Stimulated activated effector memory CD8-positive, alpha-beta T cell treated with anti-CD3 and anti-CD28 coated beads, Interleukin-12 subunit alpha, Interleukin-12 subunit beta, amount 100 ng/mL, for 72 hours (primary cell): ENCODE results near the gene EPN2.

Experiments
- ATAC-seq: fragments of 150-1000 bp; cut with Tn5 transposase; 2 replicates; pipeline ENCODE4 v1.10.0; 2021
- DNase-seq, 2 donors: peaks; one replicate each; pipeline ENCODE4 v3.0.0; 2021 to 2022; ENCODE audit warnings: low spot score in 2 of 2
- H3K27ac Mint-ChIP-seq: one replicate; pipeline ENCODE4 v1.8.0; 2022; ENCODE audit warnings: mild to moderate bottlenecking, mixed read lengths
- H3K36me3 Mint-ChIP-seq: one replicate; pipeline ENCODE4 v1.8.0; 2022; ENCODE audit warnings: mild to moderate bottlenecking, mixed read lengths
- H3K4me1 Mint-ChIP-seq: one replicate; pipeline ENCODE4 v1.8.0; 2022; ENCODE audit warnings: mixed read lengths
- H3K4me3 Mint-ChIP-seq: one replicate; pipeline ENCODE4 v1.8.0; 2022; ENCODE audit warnings: mild to moderate bottlenecking, mixed read lengths
- H3K9me3 Mint-ChIP-seq: one replicate; pipeline ENCODE4 v1.8.0; 2022; ENCODE audit warnings: mixed read lengths

EPN2 gene

DNA sequence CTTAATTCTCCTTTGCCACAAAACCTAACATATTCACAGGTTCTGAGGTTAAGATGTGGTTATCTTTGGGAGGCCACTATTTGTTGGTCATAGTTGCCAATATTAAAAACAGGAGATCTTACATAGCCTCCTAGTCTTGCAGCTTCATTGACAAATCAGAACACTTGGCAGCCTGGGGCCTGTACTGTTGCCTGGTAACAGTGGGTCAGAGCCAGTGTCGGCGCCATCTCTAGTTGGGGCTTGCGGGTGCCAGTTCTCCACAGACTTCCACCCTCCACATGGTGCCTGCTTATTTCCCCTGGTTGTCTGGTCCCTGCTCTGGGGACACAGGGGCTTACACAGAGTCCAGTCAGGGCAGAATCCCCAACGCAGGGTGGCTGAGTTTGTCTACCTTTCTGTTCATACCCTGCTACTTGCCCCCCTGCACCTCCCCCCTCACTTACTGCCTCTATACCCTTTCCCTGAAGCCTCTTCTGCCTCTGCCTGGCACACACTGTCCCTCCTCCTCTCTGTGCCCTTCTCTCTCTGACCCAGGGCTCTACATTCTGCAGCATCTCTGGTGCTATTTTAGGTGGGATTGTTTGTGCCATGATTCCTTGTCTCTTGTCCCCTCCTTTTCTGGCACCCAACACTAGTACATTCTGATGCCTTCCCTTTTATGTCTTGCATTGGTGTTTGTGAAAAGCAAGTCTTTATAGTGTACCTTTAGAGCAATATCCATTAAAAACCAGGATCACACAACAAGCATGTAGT lies 13.4 kb downstream of the EPN2 start:
- H3K4me1 Mint-ChIP-seq: peaks cover 16% of the 10 kb centered on the region
- no peak for ATAC-seq
- no peak for DNase-seq
- no peaks in the 10 kb centered on the region for H3K36me3 Mint-ChIP-seq
- H3K9me3 Mint-ChIP-seq: no peaks in the 10 kb centered on the region
- H3K27ac Mint-ChIP-seq: no peak overlapping the region
- H3K4me3 Mint-ChIP-seq: no peak overlapping the region

GRCh38 chr17:19253112-19253511 lies 15.9 kb downstream of the EPN2 start:
- Mint-ChIP-seq H3K9me3 (no peaks in the 10 kb centered on the region), H3K27ac (no peak overlapping the region), H3K4me1 (peaks cover 7% of the 10 kb centered on the region), H3K4me3 (no peak overlapping the region), H3K36me3 (no peaks in the 10 kb centered on the region)
- ATAC-seq: no peak
- no peak for DNase-seq

DNA sequence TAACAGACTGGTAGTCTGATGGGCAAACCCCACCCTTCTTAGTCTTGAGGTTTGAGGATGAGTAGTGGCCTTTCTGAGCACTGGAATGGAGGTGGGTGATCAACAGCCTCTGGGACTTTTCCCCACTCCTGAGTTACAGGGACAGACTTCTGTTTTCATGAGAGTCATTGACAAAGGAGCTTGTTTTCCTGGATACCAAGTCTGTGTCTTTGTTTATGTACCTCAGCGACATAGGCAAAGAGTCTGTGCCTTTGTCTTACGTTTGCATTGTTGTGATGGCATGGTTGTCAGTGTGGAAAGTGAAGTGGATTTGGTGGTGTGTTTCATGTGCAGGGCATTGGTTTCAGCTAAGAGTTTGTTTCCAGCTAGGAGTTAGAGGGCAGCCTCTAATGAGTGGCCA lies 17.5 kb downstream of the EPN2 start:
- peaks cover 2% of the 10 kb centered on the region for H3K4me1 Mint-ChIP-seq
- H3K36me3 Mint-ChIP-seq: no peaks in the 10 kb centered on the region
- DNase-seq (no peak), ATAC-seq (no peak)
- H3K27ac Mint-ChIP-seq: no peak overlapping the region
- H3K4me3 Mint-ChIP-seq: no peak overlapping the region
- H3K9me3 Mint-ChIP-seq: no peaks in the 10 kb centered on the region

DNA sequence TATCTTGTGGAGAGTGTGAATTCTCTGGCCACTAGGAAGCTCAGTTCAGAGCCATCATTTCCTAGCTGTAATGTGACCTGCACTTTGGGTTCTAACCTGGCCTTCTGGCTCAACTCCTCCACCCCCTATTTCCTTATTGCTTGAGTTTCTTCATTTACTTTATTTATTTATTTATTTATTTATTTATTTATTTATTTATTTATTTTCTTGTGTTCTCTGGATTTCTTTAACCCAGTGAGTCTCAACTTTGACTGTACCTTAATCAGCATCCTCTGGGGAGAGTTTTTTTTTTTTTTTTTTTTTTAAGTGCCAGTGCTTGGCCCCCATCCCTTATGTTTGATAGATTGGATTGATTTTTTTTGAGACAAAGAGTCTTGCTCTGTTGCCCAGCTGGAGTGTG lies 18.1 kb downstream of the EPN2 start:
- Mint-ChIP-seq H3K27ac (no peak overlapping the region), H3K4me1 (peaks cover 8% of the 10 kb centered on the region), H3K4me3 (no peak overlapping the region), H3K9me3 (no peaks in the 10 kb centered on the region), H3K36me3 (no peaks in the 10 kb centered on the region)
- no peak for DNase-seq
- no peak for ATAC-seq

GRCh38 chr17:19258371-19258770 lies 21.2 kb downstream of the EPN2 start:
- no peak overlapping the region for H3K4me3 Mint-ChIP-seq
- H3K4me1 Mint-ChIP-seq: peaks cover 25% of the 10 kb centered on the region
- no peak for DNase-seq
- no peak for ATAC-seq
- no peak overlapping the region for H3K27ac Mint-ChIP-seq
- H3K36me3 Mint-ChIP-seq: peaks cover 7% of the 10 kb centered on the region
- no peaks in the 10 kb centered on the region for H3K9me3 Mint-ChIP-seq

DNA sequence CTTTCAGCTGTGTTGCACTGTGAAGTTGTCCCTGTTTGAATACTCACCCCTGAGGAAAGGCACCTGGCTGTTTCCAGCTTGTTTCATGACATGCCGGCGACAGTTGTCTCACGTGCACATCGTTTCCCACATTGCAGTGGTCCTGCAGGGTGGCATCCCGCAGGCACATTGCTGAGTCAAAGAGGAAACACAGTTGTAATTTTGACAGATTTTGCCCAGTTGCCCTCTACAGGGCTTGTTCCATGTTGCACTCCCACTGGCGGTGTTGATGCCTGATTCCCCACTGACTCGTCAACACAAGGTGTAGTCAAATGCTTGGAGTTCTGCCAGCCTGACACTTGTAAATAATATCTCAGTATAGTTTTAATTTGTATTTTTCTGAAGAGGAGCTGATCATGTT lies 23.8 kb downstream of the EPN2 start:
- no peak for ATAC-seq
- DNase-seq: no peak
- no peak overlapping the region for H3K27ac Mint-ChIP-seq
- no peak overlapping the region for H3K4me3 Mint-ChIP-seq
- H3K36me3 Mint-ChIP-seq: peaks cover 7% of the 10 kb centered on the region
- no peaks in the 10 kb centered on the region for H3K9me3 Mint-ChIP-seq
- H3K4me1 Mint-ChIP-seq: peaks cover 43% of the 10 kb centered on the region

- Mint-ChIP-seq H3K4me3 (no peak overlapping the region), H3K4me1 (peaks cover 45% of the 10 kb centered on the region), H3K36me3 (peaks cover 7% of the 10 kb centered on the region), H3K27ac (no peak overlapping the region), H3K9me3 (no peaks in the 10 kb centered on the region)
- ATAC-seq: no peak
- no peak for DNase-seq
Measured at GRCh38 chr17:19261426-19261825, 24.3 kb downstream of the EPN2 start.

GRCh38 chr17:19262650-19263631 lies 25.8 kb downstream of the EPN2 start:
- H3K9me3 Mint-ChIP-seq: no peaks in the 10 kb centered on the region
- ATAC-seq: peak; percentile 88
- peak overlapping the region; percentile 62 for H3K27ac Mint-ChIP-seq
- H3K36me3 Mint-ChIP-seq: peaks cover 7% of the 10 kb centered on the region
- DNase-seq: peak in 1 of 2 donors; percentile 54
- H3K4me1 Mint-ChIP-seq: peaks cover 45% of the 10 kb centered on the region
- no peak overlapping the region for H3K4me3 Mint-ChIP-seq

DNA sequence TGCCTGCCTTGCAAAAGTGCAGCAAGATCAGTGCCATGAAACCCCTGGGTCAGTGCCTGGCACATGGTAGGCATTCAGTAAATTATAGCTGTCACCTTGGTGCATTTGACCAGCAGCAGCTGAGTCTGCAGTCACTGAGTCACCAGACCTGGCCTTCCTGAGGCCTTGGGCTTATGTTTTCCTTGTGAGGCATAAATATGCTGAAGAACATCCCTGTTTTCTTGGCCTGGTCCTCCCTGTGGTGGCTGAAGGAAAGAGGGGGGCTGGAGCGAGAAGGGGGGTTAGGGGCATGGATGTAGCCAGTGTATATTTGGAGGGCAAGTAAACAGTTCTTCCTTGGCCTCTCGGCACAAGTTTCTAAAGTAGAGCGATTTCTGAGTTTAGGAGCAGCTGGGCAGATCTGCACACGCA lies 26.5 kb downstream of the EPN2 start:
- DNase-seq: no peak
- H3K27ac Mint-ChIP-seq: no peak overlapping the region
- peaks cover 45% of the 10 kb centered on the region for H3K4me1 Mint-ChIP-seq
- peaks cover 7% of the 10 kb centered on the region for H3K36me3 Mint-ChIP-seq
- no peak for ATAC-seq
- no peaks in the 10 kb centered on the region for H3K9me3 Mint-ChIP-seq
- no peak overlapping the region for H3K4me3 Mint-ChIP-seq

- Mint-ChIP-seq H3K9me3 (no peaks in the 10 kb centered on the region), H3K36me3 (peaks cover 7% of the 10 kb centered on the region), H3K4me1 (peaks cover 45% of the 10 kb centered on the region), H3K4me3 (no peak overlapping the region), H3K27ac (no peak overlapping the region)
- ATAC-seq: no peak
- DNase-seq: no peak
Measured at GRCh38 chr17:19264268-19264667, 27.1 kb downstream of the EPN2 start.

DNA sequence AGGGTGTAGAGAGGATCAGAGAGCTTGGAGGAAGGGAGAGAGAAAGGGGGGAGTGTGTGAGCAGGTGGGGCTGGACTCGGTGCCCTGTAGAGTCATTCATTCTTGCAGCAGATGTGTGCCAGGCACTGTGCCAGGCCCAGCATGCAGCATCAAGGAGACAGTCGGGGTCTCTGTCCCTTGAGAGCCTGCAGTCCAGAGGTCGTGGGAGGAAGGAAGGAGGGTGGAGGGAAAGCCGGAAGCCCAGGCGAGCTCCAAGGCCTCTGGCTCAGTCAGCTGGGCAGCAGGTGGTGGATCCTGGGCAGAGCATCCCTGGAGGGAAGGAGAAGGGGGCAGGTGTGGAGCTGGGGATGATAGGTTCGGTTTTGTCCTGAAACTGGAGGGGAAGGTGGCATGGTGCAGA lies 27.5 kb downstream of the EPN2 start:
- Mint-ChIP-seq H3K9me3 (no peaks in the 10 kb centered on the region), H3K4me1 (peaks cover 43% of the 10 kb centered on the region), H3K36me3 (peaks cover 7% of the 10 kb centered on the region), H3K4me3 (no peak overlapping the region), H3K27ac (no peak overlapping the region)
- ATAC-seq (no peak), DNase-seq (no peak)

DNA sequence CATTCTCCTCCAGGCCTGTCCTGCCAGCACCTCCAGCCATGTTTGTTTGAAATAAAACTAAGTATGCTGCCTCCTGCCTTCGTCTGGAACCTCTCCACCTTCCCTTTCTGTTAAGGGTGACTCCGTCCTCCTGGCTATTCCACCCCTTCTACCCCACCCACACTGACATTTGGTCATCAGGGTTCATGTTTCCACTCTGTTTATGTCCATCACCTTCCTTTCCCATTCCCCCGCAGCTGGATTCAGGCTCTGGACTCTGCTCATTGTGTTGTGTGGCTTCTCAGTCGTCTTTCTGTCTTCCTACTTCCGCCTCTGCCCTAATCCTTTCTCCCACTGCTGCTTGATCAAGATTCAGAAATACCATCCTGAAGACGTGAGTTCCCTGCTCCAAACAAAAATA lies 28.6 kb downstream of the EPN2 start:
- Mint-ChIP-seq H3K4me1 (peaks cover 38% of the 10 kb centered on the region), H3K27ac (no peak overlapping the region), H3K9me3 (no peaks in the 10 kb centered on the region), H3K4me3 (no peak overlapping the region), H3K36me3 (peaks cover 7% of the 10 kb centered on the region)
- DNase-seq: no peak
- no peak for ATAC-seq

- H3K4me1 Mint-ChIP-seq: peaks cover 27% of the 10 kb centered on the region
- no peaks in the 10 kb centered on the region for H3K36me3 Mint-ChIP-seq
- no peak overlapping the region for H3K27ac Mint-ChIP-seq
- DNase-seq: no peak
- no peaks in the 10 kb centered on the region for H3K9me3 Mint-ChIP-seq
- no peak overlapping the region for H3K4me3 Mint-ChIP-seq
- ATAC-seq: no peak
Measured at GRCh38 chr17:19268611-19269010, 31.4 kb downstream of the EPN2 start.

GRCh38 chr17:19269106-19269505 lies 31.9 kb downstream of the EPN2 start:
- Mint-ChIP-seq H3K4me3 (no peak overlapping the region), H3K27ac (no peak overlapping the region), H3K9me3 (no peaks in the 10 kb centered on the region), H3K36me3 (no peaks in the 10 kb centered on the region), H3K4me1 (peaks cover 24% of the 10 kb centered on the region)
- no peak for ATAC-seq
- DNase-seq: no peak

DNA sequence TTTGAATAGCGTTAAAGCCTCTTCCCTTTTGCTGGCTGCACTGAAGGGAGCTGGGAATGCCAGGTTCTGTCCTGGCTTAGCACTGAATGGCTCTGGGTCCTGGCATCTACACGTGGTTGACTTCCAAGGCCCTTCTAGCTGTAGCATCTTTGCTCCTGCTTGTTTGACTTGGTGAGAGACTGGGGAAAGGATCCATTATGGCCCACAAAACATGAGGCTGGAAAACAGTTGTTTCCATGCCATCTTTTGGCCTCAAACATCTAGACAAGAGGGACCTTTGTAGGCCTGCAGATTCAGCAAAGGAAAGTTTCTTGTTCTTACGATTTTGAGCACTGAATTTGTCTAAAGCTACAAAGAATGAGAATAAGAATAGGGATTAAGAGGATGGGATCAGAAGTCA lies 32.5 kb downstream of the EPN2 start:
- DNase-seq (no peak), ATAC-seq (no peak)
- Mint-ChIP-seq H3K4me3 (no peak overlapping the region), H3K9me3 (no peaks in the 10 kb centered on the region), H3K36me3 (no peaks in the 10 kb centered on the region), H3K4me1 (peaks cover 21% of the 10 kb centered on the region), H3K27ac (no peak overlapping the region)

DNA sequence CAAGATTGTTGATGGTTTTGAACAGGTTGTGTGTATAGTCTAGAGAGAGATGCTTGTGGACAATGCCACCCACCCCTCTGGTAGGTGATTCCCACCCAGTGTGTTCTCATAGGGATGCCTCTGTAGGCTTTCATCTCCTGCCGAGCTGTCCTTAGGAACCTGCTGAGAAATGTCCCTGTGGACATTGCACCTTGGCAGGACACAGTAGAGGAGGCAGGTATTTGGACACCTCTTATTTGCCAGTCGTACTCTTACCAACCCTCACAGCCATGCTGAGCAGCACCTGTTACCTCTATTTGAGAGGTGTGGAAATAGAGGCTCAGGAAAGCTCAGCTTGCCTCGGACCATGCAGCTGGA lies 33.2 kb downstream of the EPN2 start:
- DNase-seq (no peak), ATAC-seq (no peak)
- H3K36me3 Mint-ChIP-seq: no peaks in the 10 kb centered on the region
- peaks cover 26% of the 10 kb centered on the region for H3K4me1 Mint-ChIP-seq
- no peak overlapping the region for H3K27ac Mint-ChIP-seq
- no peaks in the 10 kb centered on the region for H3K9me3 Mint-ChIP-seq
- H3K4me3 Mint-ChIP-seq: no peak overlapping the region
